ENCODE results near the gene AIF1L.

GRCh38 chr9:131053896-131054295 lies 42.4 kb upstream of the AIF1L start:
- no peak for TF ChIP-seq POLR2AphosphoS5 (IDR thresholded peaks at IDR 0.05; ENCODE audit: insufficient read depth in 1 of 2, low read depth in 1 of 2)
- TF ChIP-seq POLR2A (IDR thresholded peaks at IDR 0.05) = no peak
